Measurements from ENCODE around the gene MBNL1. TPM values are rescaled to one million over a fixed set of nuclear protein-coding genes. Genes with fewer than 3 reads are reported as not detected.
A peak's percentile ranks its signal among the peaks of the same experiment; 100 is the strongest.

The MBNL1 gene
- total RNA-seq, 1 experiment from 2014 or later, result 200 TPM

- TF ChIP-seq, protein P1, sequence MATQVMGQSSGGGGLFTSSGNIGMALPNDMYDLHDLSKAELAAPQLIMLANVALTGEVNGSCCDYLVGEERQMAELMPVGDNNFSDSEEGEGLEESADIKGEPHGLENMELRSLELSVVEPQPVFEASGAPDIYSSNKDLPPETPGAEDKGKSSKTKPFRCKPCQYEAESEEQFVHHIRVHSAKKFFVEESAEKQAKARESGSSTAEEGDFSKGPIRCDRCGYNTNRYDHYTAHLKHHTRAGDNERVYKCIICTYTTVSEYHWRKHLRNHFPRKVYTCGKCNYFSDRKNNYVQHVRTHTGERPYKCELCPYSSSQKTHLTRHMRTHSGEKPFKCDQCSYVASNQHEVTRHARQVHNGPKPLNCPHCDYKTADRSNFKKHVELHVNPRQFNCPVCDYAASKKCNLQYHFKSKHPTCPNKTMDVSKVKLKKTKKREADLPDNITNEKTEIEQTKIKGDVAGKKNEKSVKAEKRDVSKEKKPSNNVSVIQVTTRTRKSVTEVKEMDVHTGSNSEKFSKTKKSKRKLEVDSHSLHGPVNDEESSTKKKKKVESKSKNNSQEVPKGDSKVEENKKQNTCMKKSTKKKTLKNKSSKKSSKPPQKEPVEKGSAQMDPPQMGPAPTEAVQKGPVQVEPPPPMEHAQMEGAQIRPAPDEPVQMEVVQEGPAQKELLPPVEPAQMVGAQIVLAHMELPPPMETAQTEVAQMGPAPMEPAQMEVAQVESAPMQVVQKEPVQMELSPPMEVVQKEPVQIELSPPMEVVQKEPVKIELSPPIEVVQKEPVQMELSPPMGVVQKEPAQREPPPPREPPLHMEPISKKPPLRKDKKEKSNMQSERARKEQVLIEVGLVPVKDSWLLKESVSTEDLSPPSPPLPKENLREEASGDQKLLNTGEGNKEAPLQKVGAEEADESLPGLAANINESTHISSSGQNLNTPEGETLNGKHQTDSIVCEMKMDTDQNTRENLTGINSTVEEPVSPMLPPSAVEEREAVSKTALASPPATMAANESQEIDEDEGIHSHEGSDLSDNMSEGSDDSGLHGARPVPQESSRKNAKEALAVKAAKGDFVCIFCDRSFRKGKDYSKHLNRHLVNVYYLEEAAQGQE (IDR thresholded peaks at IDR 0.05; ENCODE audit: low read depth), result no peak
- peak; percentile 64 for TF ChIP-seq POLR2A (IDR thresholded peaks at IDR 0.05; ENCODE audit: borderline replicate concordance, extremely low read depth, insufficient read depth, insufficient read length)
These were observed at the start of gene MBNL1 (continued) for GRCh38 chr3:152268555-152269055.

- CTCF ChIA-PET, result no interaction called here
- RAD21 ChIA-PET (ENCODE audit: low non-redundant PET in 1 of 2, low total read pairs in 2 of 2, uncharacterized antibody in 2 of 2, unreplicated experiment in 2 of 2), result no interaction called here
- no peak for TF ChIP-seq POLR2AphosphoS5 (IDR thresholded peaks at IDR 0.05; ENCODE audit: low read depth, low read length)
- no peak for TF ChIP-seq EGR1 (IDR thresholded peaks at IDR 0.05; ENCODE audit: low read depth)
- TF ChIP-seq ATF3 (IDR thresholded peaks at IDR 0.05), result no peak
- TF ChIP-seq ELF1 (IDR thresholded peaks at IDR 0.05; ENCODE audit: borderline replicate concordance, low read depth), result no peak
- no peak for TF ChIP-seq ZBTB33 (IDR thresholded peaks at IDR 0.05; ENCODE audit: extremely low read depth, insufficient replicate concordance, low read length)
- TF ChIP-seq SRF (IDR thresholded peaks at IDR 0.05; ENCODE audit: low read depth), result no peak
- no peak for TF ChIP-seq RAD21 (IDR thresholded peaks at IDR 0.05; ENCODE audit: low read depth)
- no peak for TF ChIP-seq EZH2 (IDR thresholded peaks at IDR 0.05)
- TF ChIP-seq MAX (IDR thresholded peaks at IDR 0.05), result no peak
- no peak for TF ChIP-seq ZFX (IDR thresholded peaks at IDR 0.05)
- no peak for TF ChIP-seq FOSL1 (IDR thresholded peaks at IDR 0.05; ENCODE audit: low read depth)
- no peak for TF ChIP-seq SP1 (IDR thresholded peaks at IDR 0.05; ENCODE audit: low read depth)
- no peak for TF ChIP-seq YY1 (IDR thresholded peaks at IDR 0.05; ENCODE audit: extremely low read depth, insufficient replicate concordance, low read depth, low read length)
- no peak for TF ChIP-seq POLR2A (IDR thresholded peaks at IDR 0.05; ENCODE audit: borderline replicate concordance, extremely low read depth, insufficient read depth, insufficient read length)
- TF ChIP-seq ZNF274 (IDR thresholded peaks at IDR 0.05; ENCODE audit: low read depth, low read length), result no peak
- no peak for TF ChIP-seq TCF7L2 (IDR thresholded peaks at IDR 0.05; ENCODE audit: borderline replicate concordance, extremely low read depth, insufficient read depth, insufficient read length)
- no peak for TF ChIP-seq EZH2phosphoT487 (IDR thresholded peaks at IDR 0.05; ENCODE audit: borderline replicate concordance)
- no peak for TF ChIP-seq CEBPB (IDR thresholded peaks at IDR 0.05; ENCODE audit: low read depth)
These were observed 49.5 kb upstream of the MBNL1 start for GRCh38 chr3:152219216-152219615.

More at GRCh38 chr3:152219216-152219615, 49.5 kb upstream of the MBNL1 start:
- POLR2A ChIA-PET, result no interaction called here
- no peak for ATAC-seq
- BruUV-seq (replicated peaks), result no TSS peak
- Histone ChIP-seq H3K9ac (ENCODE audit: low read length) (no peak overlapping the region), H3K27me3 (ENCODE audit: insufficient read depth, low read length) (no peaks in the 10 kb centered on the region), H3K27ac (ENCODE audit: low read depth, low read length) (no peak overlapping the region), H3K4me1 (ENCODE audit: control insufficient read depth in 1 of 2, insufficient read depth in 2 of 2, low read length in 2 of 2) (no peaks in the 10 kb centered on the region), H3K9me2 (ENCODE audit: insufficient read depth) (no peaks in the 10 kb centered on the region), H3K79me2 (ENCODE audit: insufficient read depth, low read length) (no peaks in the 10 kb centered on the region), H3K9me3 (ENCODE audit: control insufficient read depth in 1 of 2, insufficient read depth in 1 of 2, low read depth in 1 of 2, low read length in 2 of 2) (no peaks in the 10 kb centered on the region), H2AFZ (ENCODE audit: low read depth, low read length, poor library complexity, severe bottlenecking) (no peak overlapping the region), H3K36me3 (ENCODE audit: control insufficient read depth in 1 of 2, insufficient read depth in 2 of 2, low read length in 2 of 2) (no peaks in the 10 kb centered on the region), H3K4me3 (replicated peaks in 1 of 2; ENCODE audit: low read depth in 1 of 2, low read length in 2 of 2) (no peak overlapping the region), H3K4me2 (ENCODE audit: low read length) (no peak overlapping the region), H4K20me1 (ENCODE audit: insufficient read depth) (no peaks in the 10 kb centered on the region)
- intact Hi-C loops (cut with micrococcal nuclease), result no loop called here
- no peak for DNase-seq (ENCODE audit: low read depth, low spot score)
